Kidney (tissue), 14 donors: ENCODE results near the gene MYL7. TPM values are rescaled to one million over a fixed set of nuclear protein-coding genes. Genes with fewer than 3 reads are reported as not detected.
"Not testable (repeated sequence)": the region's sequence is repeated elsewhere in the genome, so short reads cannot be mapped to it uniquely, and the experiment has no call there.

Experiments
- DNase-seq, 5 donors: peaks; one replicate each; pipeline ENCODE4 v3.0.0-alpha.2; 2013 to 2020
- FAIRE-seq: peaks from 2 replicates; lab custom pipeline; 2012; peaks lifted over from hg19 to GRCh38; lab: Jason Lieb, UNC
- H3K27ac ChIP-seq, 2 donors: one replicate each; pipeline ENCODE4 v1.7.0; 2013; ENCODE audit warnings: low read depth in 2 of 2, low read length in 2 of 2, inconsistent platforms in 1 of 2
- H3K27me3 ChIP-seq: one replicate; pipeline ENCODE4 v1.7.1; 2013; ENCODE audit warnings: low read length, inconsistent platforms; ENCODE audit not compliant: control insufficient read depth, insufficient read depth
- H3K36me3 ChIP-seq, 3 donors: one replicate each; pipeline versions ENCODE4 v1.7.0 to v1.7.1; 2013; ENCODE audit warnings: low read length in 3 of 3, control low read depth in 1 of 3, inconsistent platforms in 1 of 3; ENCODE audit not compliant: insufficient read depth in 3 of 3, control insufficient read depth in 2 of 3
- H3K4me1 ChIP-seq, 3 donors: one replicate each; pipeline versions ENCODE4 v1.7.0 to v1.7.1; 2013; ENCODE audit warnings: low read length in 3 of 3, inconsistent platforms in 1 of 3, low read depth in 1 of 3; ENCODE audit not compliant: control insufficient read depth in 2 of 3, insufficient read depth in 2 of 3
- H3K4me3 ChIP-seq, 3 donors: one replicate each; pipeline versions ENCODE4 v1.7.0 to v1.8.1; 2013; ENCODE audit warnings: low read length in 3 of 3, control low read depth in 1 of 3, inconsistent platforms in 1 of 3
- H3K9ac ChIP-seq, 3 donors: one replicate each; pipeline versions ENCODE4 v1.7.0 to v1.7.1; 2013; ENCODE audit warnings: low read length in 3 of 3, control low read depth in 1 of 3, inconsistent platforms in 1 of 3
- H3K9me3 ChIP-seq, 3 donors: one replicate each; pipeline versions ENCODE4 v1.7.0 to v1.7.1; 2013; ENCODE audit warnings: low read length in 3 of 3, control low read depth in 1 of 3, inconsistent platforms in 1 of 3; ENCODE audit not compliant: control insufficient read depth in 2 of 3, insufficient read depth in 1 of 3
- CTCF ChIP-seq: IDR thresholded peaks from 3 replicates; pipeline ENCODE4 v1.5.1; 2012; ENCODE audit warnings: mild to moderate bottlenecking, moderate library complexity, borderline replicate concordance; ENCODE audit not compliant: insufficient read depth; ENCODE audit errors: extremely low read depth
- intact Hi-C: fragments of 100-400 bp; cut with DNase I; formaldehyde crosslinking; loops from one replicate; pipeline ENCODE4 v1.11.1; 2022
- polyA plus RNA-seq: library from polyadenylated mRNA; stranded (reverse); fragments of 350-450 nt; fragmentation: Illumina TruSeq; extraction: RNeasy Lipid Tissue Mini Kit (QIAGEN cat#74804); gene quantifications from one replicate; pipeline ENCODE4 v1.2.3, GENCODE V29; 2014; ENCODE audit warnings: low read depth, low replicate concordance; ENCODE audit not compliant: insufficient read depth
- total RNA-seq: library from RNA; stranded (reverse); fragmentation: NEBNext Ultra II Directional; extraction: Animal tissue kit (Norgen Biotek cat#: 25700); gene quantifications from one replicate; pipeline ENCODE4 v1.2.1, GENCODE V29; 2021
- donor health status: control.
- donor health status: control.
- donor health status: control.
- donor health status: control.
- donor health status: control.
- donor health status: DM: yes; HTN: yes; CAD: no.
- donor health status: Normal renal cell carcinoma (clear cell type).

MYL7 gene
- total and polyA plus RNA-seq, 2 donors from 2014 or later, result not detected

- H3K27me3 ChIP-seq, result no peaks in the 10 kb centered on the region
- no peaks in the 10 kb centered on the region for H3K4me1 ChIP-seq
- H3K9me3 ChIP-seq, result no peaks in the 10 kb centered on the region
- no peak overlapping the region for H3K4me3 ChIP-seq
- no peak overlapping the region for H3K9ac ChIP-seq
- H3K36me3 ChIP-seq, result no peaks in the 10 kb centered on the region
- no peak overlapping the region for H3K27ac ChIP-seq
- TF ChIP-seq CTCF, result no peak
- no peak for FAIRE-seq
- intact Hi-C loops, result no loop called here
- DNase-seq, result no peak
These were observed 35.4 kb upstream of the MYL7 start for GRCh38 chr7:44176486-44176885.

GRCh38 chr7:44175730-44176129 is 34.6 kb upstream of the MYL7 start:
- Histone ChIP-seq H3K9ac (no peak overlapping the region), H3K27me3 (no peaks in the 10 kb centered on the region), H3K36me3 (no peaks in the 10 kb centered on the region), H3K4me1 (no peaks in the 10 kb centered on the region), H3K9me3 (no peaks in the 10 kb centered on the region), H3K4me3 (no peak overlapping the region), H3K27ac (no peak overlapping the region)
- no peak for FAIRE-seq
- no peak for DNase-seq
- no peak for TF ChIP-seq CTCF
- intact Hi-C loops, result no loop called here

- not testable (repeated sequence) for H3K27me3 ChIP-seq, FAIRE-seq
These were observed 33.5 kb upstream of the MYL7 start for GRCh38 chr7:44174694-44174948.

GRCh38 chr7:44173911-44174693 is 33.0 kb upstream of the MYL7 start:
- H3K4me1 ChIP-seq, result no peaks in the 10 kb centered on the region
- H3K9me3 ChIP-seq, result no peaks in the 10 kb centered on the region
- H3K27me3 ChIP-seq, result no peaks in the 10 kb centered on the region
- no peak for TF ChIP-seq CTCF
- H3K9ac ChIP-seq, result no peak overlapping the region
- H3K4me3 ChIP-seq, result no peak overlapping the region
- H3K36me3 ChIP-seq, result no peaks in the 10 kb centered on the region
- DNase-seq (no peak), FAIRE-seq (no peak)
- H3K27ac ChIP-seq, result no peak overlapping the region
- intact Hi-C loops, result no loop called here

More at GRCh38 chr7:44174694-44174948, 33.5 kb upstream of the MYL7 start:
- H3K9me3 ChIP-seq, H3K4me3 ChIP-seq, DNase-seq, H3K9ac ChIP-seq, H3K36me3 ChIP-seq, H3K27ac ChIP-seq, intact Hi-C loops, H3K4me1 ChIP-seq: not testable (repeated sequence)
